22Rv1 (cell line): ENCODE results near the gene LGALS4.
"Not testable (repeated sequence)": the region's sequence is repeated elsewhere in the genome, so short reads cannot be mapped to it uniquely, and the experiment has no call there.

Experiments used
- H3K27ac ChIP-seq: fragments of 450-650 bp; 2 replicates; pipeline ENCODE4 v1.5.1; 2017
- CTCF ChIP-seq: fragments of 450-650 bp; IDR thresholded peaks from 2 replicates; pipeline ENCODE4 v1.5.1; 2017; ENCODE audit warnings: mild to moderate bottlenecking
- ZFX ChIP-seq: fragments of 450-650 bp; IDR thresholded peaks from 2 replicates; pipeline ENCODE4 v1.6.1; 2017; ENCODE audit warnings: antibody characterized with exemption, borderline replicate concordance

The LGALS4 gene

GRCh38 chr19:38795549-38795948 lies 17.2 kb downstream of the LGALS4 start:
- TF ChIP-seq ZFX, result no peak
- TF ChIP-seq CTCF, result no peak
- no peak overlapping the region for H3K27ac ChIP-seq

- H3K27ac ChIP-seq, result no peak overlapping the region
- TF ChIP-seq CTCF (no peak), ZFX (no peak)
These were observed 19.1 kb downstream of the LGALS4 start for GRCh38 chr19:38793671-38794070.

GRCh38 chr19:38793177-38793576 lies 19.6 kb downstream of the LGALS4 start:
- TF ChIP-seq CTCF (no peak), ZFX (no peak)

GRCh38 chr19:38792250-38793111 lies 20.3 kb downstream of the LGALS4 start:
- TF ChIP-seq ZFX (no peak), CTCF (no peak)
- no peak overlapping the region for H3K27ac ChIP-seq

More at GRCh38 chr19:38793177-38793576, 19.6 kb downstream of the LGALS4 start:
- no peak overlapping the region for H3K27ac ChIP-seq

GRCh38 chr19:38791451-38792064 lies 21.2 kb downstream of the LGALS4 start:
- H3K27ac ChIP-seq, result not testable (repeated sequence)

GRCh38 chr19:38790507-38791403 lies 22.0 kb downstream of the LGALS4 start:
- H3K27ac ChIP-seq, result not testable (repeated sequence)

- TF ChIP-seq ZFX (no peak), CTCF (no peak)
- H3K27ac ChIP-seq, result no peak within 1 kb of the TSS
These were observed 24.1 kb downstream of the LGALS4 start, which contains the start of gene LGALS7B for GRCh38 chr19:38788478-38789243. TSS of gene LGALS7B (plus strand) at chr19:38789200. CDS start at chr19:38789227, 27 bp downstream.
